ENCODE data around the gene TSSK6.

DNA sequence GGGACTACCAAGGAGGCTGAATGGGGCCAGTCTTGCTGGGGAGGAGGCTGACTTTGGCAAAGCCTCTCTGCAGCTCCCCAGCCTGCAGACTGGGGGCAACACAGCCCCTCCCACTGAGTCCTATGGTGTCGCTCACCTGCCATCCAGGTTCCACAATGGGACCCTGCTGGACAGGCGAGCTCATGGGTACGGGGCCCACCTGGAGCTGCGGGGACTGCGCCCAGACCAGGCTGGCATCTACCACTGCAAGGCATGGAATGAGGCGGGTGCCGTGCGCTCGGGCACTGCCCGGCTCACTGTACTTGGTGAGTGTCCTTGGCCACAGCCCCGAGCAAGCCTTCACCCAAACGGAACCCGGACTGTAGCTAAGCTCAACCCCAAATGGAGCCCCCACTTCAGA, 27.8 kb upstream of the TSSK6 start:
- TF ChIP-seq, protein P1, sequence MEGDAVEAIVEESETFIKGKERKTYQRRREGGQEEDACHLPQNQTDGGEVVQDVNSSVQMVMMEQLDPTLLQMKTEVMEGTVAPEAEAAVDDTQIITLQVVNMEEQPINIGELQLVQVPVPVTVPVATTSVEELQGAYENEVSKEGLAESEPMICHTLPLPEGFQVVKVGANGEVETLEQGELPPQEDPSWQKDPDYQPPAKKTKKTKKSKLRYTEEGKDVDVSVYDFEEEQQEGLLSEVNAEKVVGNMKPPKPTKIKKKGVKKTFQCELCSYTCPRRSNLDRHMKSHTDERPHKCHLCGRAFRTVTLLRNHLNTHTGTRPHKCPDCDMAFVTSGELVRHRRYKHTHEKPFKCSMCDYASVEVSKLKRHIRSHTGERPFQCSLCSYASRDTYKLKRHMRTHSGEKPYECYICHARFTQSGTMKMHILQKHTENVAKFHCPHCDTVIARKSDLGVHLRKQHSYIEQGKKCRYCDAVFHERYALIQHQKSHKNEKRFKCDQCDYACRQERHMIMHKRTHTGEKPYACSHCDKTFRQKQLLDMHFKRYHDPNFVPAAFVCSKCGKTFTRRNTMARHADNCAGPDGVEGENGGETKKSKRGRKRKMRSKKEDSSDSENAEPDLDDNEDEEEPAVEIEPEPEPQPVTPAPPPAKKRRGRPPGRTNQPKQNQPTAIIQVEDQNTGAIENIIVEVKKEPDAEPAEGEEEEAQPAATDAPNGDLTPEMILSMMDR (IDR thresholded peaks at IDR 0.05) = no peak
- TF ChIP-seq POLR2AphosphoS5 (IDR thresholded peaks at IDR 0.05) (no peak), EP300 (IDR thresholded peaks at IDR 0.05) (no peak), POLR2A (IDR thresholded peaks at IDR 0.05) (no peak)

Data from gastroesophageal sphincter (tissue), 3 donors.